Naive thymus-derived CD8-positive, alpha-beta T cell (primary cell): ENCODE results near the gene ST7. TPM values are rescaled to one million over a fixed set of nuclear protein-coding genes. Genes with fewer than 3 reads are reported as not detected.

Source experiments
- ATAC-seq, 2 donors: fragments of 150-1000 bp; cut with Tn5 transposase in 1 of 2; sonication (Bioruptor Pico), chemical (Tn5 transposase) in 1 of 2; 1 replicate in 1 of 2; 2 replicates in 1 of 2; pipeline ENCODE4 v1.10.0; 2021; ENCODE audit warnings: mild to moderate bottlenecking in 2 of 2, moderate library complexity in 2 of 2
- POLR2A ChIA-PET: fragments of 350-600 bp; sonication (Branson Sonifier 250); formaldehyde crosslinking; loops from one replicate; lab custom pipeline; 2021; ENCODE audit warnings: antibody characterized with exemption; lab: Charles Lee
- DNase-seq, 10 donors: peaks; one replicate each; pipeline versions ENCODE4 v3.0.0 to v3.0.0-alpha.2; 2020 to 2022
- H3K27ac Mint-ChIP-seq, 10 donors: one replicate each; pipeline ENCODE4 v1.8.0; 2020 to 2022; ENCODE audit warnings: mild to moderate bottlenecking in 10 of 10, mixed read lengths in 10 of 10, moderate library complexity in 4 of 10, inconsistent platforms in 1 of 10
- H3K27me3 Mint-ChIP-seq, 5 donors: one replicate each; pipeline ENCODE4 v1.8.0; 2021 to 2022; ENCODE audit warnings: mixed read lengths in 5 of 5
- H3K36me3 Mint-ChIP-seq, 3 donors: one replicate each; pipeline ENCODE4 v1.8.0; 2020 to 2022; ENCODE audit warnings: mixed read lengths in 3 of 3, mild to moderate bottlenecking in 2 of 3, inconsistent platforms in 1 of 3
- H3K4me1 Mint-ChIP-seq, 4 donors: one replicate each; pipeline ENCODE4 v1.8.0; 2021 to 2022; ENCODE audit warnings: mixed read lengths in 4 of 4
- H3K4me3 Mint-ChIP-seq, 10 donors: one replicate each; pipeline ENCODE4 v1.8.0; 2020 to 2022; ENCODE audit warnings: mild to moderate bottlenecking in 10 of 10, mixed read lengths in 10 of 10, moderate library complexity in 6 of 10, inconsistent platforms in 1 of 10
- H3K9me3 Mint-ChIP-seq, 9 donors: one replicate each; pipeline ENCODE4 v1.8.0; 2020 to 2022; ENCODE audit warnings: mixed read lengths in 9 of 9, mild to moderate bottlenecking in 3 of 9, inconsistent platforms in 1 of 9, moderate library complexity in 1 of 9
- polyA plus RNA-seq, 3 donors: library from polyadenylated mRNA; unstranded; fragments of 300-500 nt; fragmentation: Illumina TruSeq; gene quantifications; one replicate each; pipeline ENCODE4 v1.2.3, GENCODE V29; 2021
- total RNA-seq, 8 experiments: library from RNA in 2 of 8; stranded (reverse) in 2 of 8; gene quantifications; one replicate each; pipeline ENCODE4 v1.2.3 and lab custom pipeline; 2021 to 2026

The ST7 gene
- total and polyA plus RNA-seq, 5 experiments from 2014 or later: 1.3 to 5.3 (median 3.0) TPM

DNA sequence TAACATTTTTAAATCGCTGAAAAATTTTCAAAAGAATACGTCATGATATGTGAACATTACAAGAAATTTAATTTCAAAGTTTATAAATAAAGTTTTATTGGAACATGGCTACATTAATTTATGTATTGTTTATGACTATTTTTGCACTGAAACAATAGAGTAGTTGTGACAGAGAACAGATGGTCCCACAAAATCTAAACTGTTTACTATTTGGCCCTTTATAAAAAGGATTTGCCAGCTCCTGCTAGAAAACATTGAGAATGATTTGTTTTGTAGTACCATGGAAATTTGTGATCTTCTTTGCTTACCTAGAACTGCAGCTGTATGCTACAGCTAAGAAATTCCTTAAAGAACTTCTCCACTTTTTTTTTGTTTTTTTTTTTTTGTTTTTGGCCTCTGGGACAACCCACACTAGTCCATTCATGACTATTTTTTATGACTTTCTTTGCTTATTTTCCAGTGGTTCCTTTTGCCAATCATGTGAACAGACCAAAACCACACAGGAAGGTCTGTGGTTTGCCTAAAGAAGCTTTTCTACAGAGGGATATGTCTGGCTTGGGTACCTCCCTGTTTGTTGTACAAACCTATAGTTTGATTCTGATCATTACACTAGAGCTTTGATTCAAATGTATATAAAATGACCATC is 55.7 kb downstream of the ST7 start:
- POLR2A ChIA-PET: interaction anchor here (1.1 kb wide), 1 partner anchor 13 kb away, joined by 9 read pairs; no protein-coding TSS in a partner anchor
- ATAC-seq: peak; percentile 74 to 77

DNA sequence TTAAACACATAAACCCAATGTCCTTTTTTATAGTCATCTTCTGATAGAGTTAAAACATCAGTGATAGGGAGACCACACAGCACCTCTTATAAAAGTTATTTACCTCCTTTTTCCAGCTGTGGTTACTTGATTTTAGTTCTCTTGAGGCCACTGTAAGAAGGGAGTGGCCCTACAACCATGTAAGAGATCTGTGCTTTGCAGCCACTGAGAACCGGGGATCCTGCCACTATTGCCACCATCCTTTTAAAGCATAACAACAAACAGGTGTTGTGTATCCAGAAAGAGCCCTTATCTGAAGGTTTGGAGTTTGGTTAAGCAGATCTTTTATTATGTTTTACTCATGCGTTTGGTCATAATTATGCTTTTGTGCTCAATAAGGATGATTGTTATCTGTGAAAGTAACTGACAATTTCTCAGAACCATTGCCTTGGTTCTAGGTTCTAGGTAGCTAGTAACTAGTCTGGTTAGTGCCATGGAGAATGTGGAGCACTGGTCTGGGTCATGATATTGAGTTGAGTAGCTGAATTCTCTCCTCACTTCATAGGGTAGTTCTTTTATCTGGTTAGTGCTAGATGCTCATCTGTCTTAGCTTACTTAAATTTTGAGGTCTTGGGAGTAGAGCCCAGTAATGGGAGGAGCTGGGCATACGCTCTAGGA is 56.5 kb downstream of the ST7 start:
- Mint-ChIP-seq H3K4me3 (peak overlapping the region; percentile 34 to 83 (median 68)), H3K4me1 (peaks cover 33 to 61% (median 60%) of the 10 kb centered on the region in 4 donors), H3K9me3 (no peaks in the 10 kb centered on the region), H3K27ac (peak overlapping the region in 4 of 10 donors; percentile 17 to 71 (median 31)), H3K27me3 (peaks cover 0 to 10% (median 0%) of the 10 kb centered on the region in 5 donors), H3K36me3 (no peaks in the 10 kb centered on the region)
- DNase-seq (no peak), ATAC-seq (no peak)
- POLR2A ChIA-PET: interaction anchor here (1.1 kb wide), 1 partner anchor 14 kb away, joined by 9 read pairs; no protein-coding TSS in a partner anchor

More for the DNA sequence above, 55.7 kb downstream of the ST7 start:
- Mint-ChIP-seq H3K27ac (peak overlapping the region in 2 of 10 donors; percentile 2 to 43), H3K36me3 (no peaks in the 10 kb centered on the region), H3K9me3 (no peaks in the 10 kb centered on the region), H3K4me1 (peaks cover 33 to 60% (median 59%) of the 10 kb centered on the region in 4 donors), H3K4me3 (peak overlapping the region; percentile 34 to 83 (median 68)), H3K27me3 (peaks cover 0 to 10% (median 0%) of the 10 kb centered on the region in 5 donors)
- DNase-seq: peak in 6 of 10 donors; percentile 7 to 68 (median 38)

DNA sequence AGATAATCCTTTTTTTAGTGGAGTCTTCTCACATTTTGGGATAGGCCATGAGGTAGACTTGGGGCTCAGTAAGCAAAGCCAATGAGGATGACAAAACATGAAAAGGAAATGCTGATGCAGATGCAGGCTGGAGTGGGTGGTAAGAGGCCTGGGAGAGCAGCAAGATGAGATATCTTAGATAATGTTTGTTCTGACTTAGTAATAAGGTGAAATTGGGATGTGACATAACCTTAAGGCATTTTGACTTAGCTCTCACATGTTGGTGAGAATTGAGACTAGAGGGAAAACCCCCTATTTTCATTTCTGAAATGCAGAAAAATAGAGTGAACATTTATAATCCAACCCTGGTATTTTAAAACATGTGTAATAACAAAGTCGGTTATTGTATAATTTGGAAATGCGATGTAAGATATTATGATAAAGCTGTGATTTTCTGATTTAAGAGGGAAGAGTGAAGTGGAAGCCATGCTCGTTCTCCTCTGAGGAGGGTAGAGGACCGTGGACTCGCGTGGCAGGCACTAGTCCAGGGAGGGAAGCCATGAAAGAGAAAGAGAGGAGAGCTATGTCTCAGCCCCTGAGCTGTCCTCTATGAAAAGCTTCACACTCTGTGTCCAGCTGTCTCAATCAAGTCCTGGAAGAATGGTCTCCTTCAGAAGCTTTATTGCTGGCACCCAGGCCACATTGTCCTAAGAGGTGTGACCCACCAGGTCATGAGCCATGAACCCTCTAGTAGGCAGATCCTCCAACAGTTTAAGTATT is 57.3 kb downstream of the ST7 start:
- no peaks in the 10 kb centered on the region for H3K36me3 Mint-ChIP-seq
- H3K4me1 Mint-ChIP-seq: peaks cover 33 to 65% (median 62%) of the 10 kb centered on the region in 4 donors
- H3K27me3 Mint-ChIP-seq: peaks cover 0 to 10% (median 0%) of the 10 kb centered on the region in 5 donors
- H3K9me3 Mint-ChIP-seq: no peaks in the 10 kb centered on the region
- DNase-seq (no peak), ATAC-seq (no peak)
- POLR2A ChIA-PET: no interaction called here
- H3K27ac Mint-ChIP-seq: peak overlapping the region in 4 of 10 donors; percentile 15 to 68 (median 28)
- H3K4me3 Mint-ChIP-seq: peak overlapping the region in 8 of 10 donors; percentile 11 to 83 (median 70)

DNA sequence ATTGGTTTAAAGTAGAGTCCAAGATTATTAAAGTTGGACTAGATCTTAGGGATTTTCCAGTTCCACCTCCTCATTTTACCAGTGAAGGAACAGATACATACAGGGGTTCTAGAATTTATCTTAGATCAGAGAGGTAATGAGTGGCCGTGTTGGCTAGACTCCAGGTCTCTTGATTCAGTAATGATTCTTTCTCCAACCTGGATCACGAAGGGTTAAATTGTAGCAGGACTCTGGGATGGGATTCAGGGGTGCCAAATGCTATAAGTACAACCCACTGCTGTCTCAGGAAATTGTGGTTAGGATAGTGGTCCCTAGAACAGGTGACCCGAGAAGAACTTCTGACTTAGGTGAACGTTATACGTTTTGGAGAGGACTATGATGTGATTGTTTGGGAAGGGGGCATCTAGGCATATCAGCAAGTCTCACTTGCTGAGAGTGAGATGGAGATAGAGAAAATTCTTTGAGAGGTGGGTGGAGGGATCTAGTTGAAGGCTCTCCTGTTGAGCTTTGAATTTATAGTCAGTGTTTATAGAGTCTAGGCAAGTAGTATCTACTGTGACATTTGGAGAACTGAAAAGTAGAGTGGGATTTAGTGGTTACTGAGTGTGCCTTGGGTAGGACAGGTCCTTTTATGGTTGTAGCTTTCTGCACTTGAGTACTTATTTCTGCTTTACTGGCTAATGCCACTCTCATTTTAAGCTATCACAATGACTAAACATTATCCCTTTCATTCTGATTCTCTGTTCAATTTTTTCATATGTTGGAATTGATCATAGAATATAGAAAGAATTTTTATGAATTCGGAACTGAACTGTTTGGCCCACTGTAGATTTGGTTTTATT is 58.3 kb downstream of the ST7 start:
- DNase-seq: no peak
- peaks cover 30 to 61% (median 54%) of the 10 kb centered on the region in 4 donors for H3K4me1 Mint-ChIP-seq
- H3K27me3 Mint-ChIP-seq: peaks cover 0 to 10% (median 0%) of the 10 kb centered on the region in 5 donors
- POLR2A ChIA-PET: interaction anchor here (1.3 kb wide), 1 partner anchor 23 kb away, joined by 4 read pairs; no protein-coding TSS in a partner anchor
- no peaks in the 10 kb centered on the region for H3K36me3 Mint-ChIP-seq
- no peak for ATAC-seq
- no peaks in the 10 kb centered on the region for H3K9me3 Mint-ChIP-seq
- H3K4me3 Mint-ChIP-seq: no peak overlapping the region
- peak overlapping the region in 2 of 10 donors; percentile 11 to 34 for H3K27ac Mint-ChIP-seq

DNA sequence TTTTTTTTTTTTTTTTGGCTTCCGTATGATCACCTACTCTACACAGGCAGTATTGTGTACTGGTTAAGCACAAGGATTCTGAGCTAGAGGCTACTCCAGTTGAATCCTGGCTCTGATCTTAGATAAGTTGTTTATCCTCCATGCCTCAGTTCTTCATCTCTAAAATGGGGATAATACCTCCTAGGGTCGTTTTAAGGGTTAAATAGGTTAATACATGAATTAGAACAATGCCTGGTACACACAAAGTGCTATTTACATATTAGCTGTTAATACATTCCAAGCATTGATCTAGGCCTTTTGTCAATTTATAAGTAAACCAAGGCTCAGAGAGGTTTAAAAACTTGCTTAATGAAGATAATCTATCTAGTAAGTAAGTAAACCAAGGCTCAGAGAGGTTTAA is 59.0 kb downstream of the ST7 start:
- Mint-ChIP-seq H3K36me3 (no peaks in the 10 kb centered on the region), H3K4me1 (peaks cover 27 to 57% (median 49%) of the 10 kb centered on the region in 4 donors), H3K4me3 (no peak overlapping the region), H3K9me3 (no peaks in the 10 kb centered on the region), H3K27ac (no peak overlapping the region), H3K27me3 (peaks cover 0 to 10% (median 0%) of the 10 kb centered on the region in 5 donors)
- no peak for ATAC-seq
- no peak for DNase-seq
- POLR2A ChIA-PET: interaction anchor here (1.3 kb wide), 1 partner anchor 24 kb away, joined by 4 read pairs; no protein-coding TSS in a partner anchor

- Mint-ChIP-seq H3K36me3 (no peaks in the 10 kb centered on the region), H3K27me3 (peaks cover 0 to 10% (median 0%) of the 10 kb centered on the region in 5 donors), H3K27ac (no peak overlapping the region), H3K4me3 (no peak overlapping the region), H3K9me3 (no peaks in the 10 kb centered on the region), H3K4me1 (peaks cover 28 to 53% (median 45%) of the 10 kb centered on the region in 4 donors)
- POLR2A ChIA-PET: interaction anchor here (0.8 to 1.3 kb wide), 2 partner anchors 24 to 82 kb away, joined by 3 to 4 read pairs; no protein-coding TSS in a partner anchor
- peak in 3 of 10 donors; percentile 23 to 41 (median 27) for DNase-seq
- ATAC-seq: peak; percentile 37 to 41
Measured at GRCh38 chr7:117012696-117013095, 59.4 kb downstream of the ST7 start.

DNA sequence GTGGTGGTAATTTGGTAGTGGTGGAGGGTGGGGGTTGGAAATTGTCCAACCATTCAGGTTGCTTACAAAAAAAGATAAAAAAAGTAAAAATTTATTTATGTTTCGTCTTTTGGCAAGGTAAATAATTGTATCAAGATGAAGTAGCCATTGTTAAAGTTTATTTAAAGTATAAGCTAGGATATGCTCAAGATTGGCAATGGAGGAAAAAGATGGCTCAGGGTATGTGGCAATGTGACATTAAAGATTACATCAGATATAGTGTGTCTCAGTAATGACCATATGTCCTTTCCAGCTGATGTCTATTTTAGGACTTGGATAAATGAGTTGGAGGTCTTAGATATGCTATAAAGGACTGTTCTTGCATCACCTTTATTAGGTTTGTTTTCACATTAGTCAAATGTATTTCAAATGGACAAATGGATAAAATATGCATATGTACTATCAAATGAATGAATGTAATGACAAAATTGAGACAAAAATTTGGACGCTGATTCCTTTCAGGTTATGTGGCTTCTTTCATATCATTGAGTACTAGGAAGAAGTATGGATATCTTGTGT is 60.9 kb downstream of the ST7 start:
- H3K27ac Mint-ChIP-seq: no peak overlapping the region
- peaks cover 22 to 39% (median 32%) of the 10 kb centered on the region in 4 donors for H3K4me1 Mint-ChIP-seq
- POLR2A ChIA-PET: no interaction called here
- ATAC-seq: no peak
- H3K4me3 Mint-ChIP-seq: peak overlapping the region in 1 of 10 donors; percentile 16
- H3K36me3 Mint-ChIP-seq: no peaks in the 10 kb centered on the region
- DNase-seq: no peak
- H3K27me3 Mint-ChIP-seq: peaks cover 0 to 10% (median 0%) of the 10 kb centered on the region in 5 donors
- H3K9me3 Mint-ChIP-seq: no peaks in the 10 kb centered on the region

GRCh38 chr7:117014673-117015133 is 61.4 kb downstream of the ST7 start:
- DNase-seq: no peak
- peak in 1 of 2 donors; percentile 56 for ATAC-seq
- H3K9me3 Mint-ChIP-seq: no peaks in the 10 kb centered on the region
- POLR2A ChIA-PET: no interaction called here
- H3K27ac Mint-ChIP-seq: no peak overlapping the region
- no peaks in the 10 kb centered on the region for H3K36me3 Mint-ChIP-seq
- H3K27me3 Mint-ChIP-seq: peaks cover 0 to 10% (median 0%) of the 10 kb centered on the region in 5 donors
- peaks cover 20 to 34% (median 26%) of the 10 kb centered on the region in 4 donors for H3K4me1 Mint-ChIP-seq
- peak overlapping the region in 3 of 10 donors; percentile 16 to 30 (median 29) for H3K4me3 Mint-ChIP-seq

DNA sequence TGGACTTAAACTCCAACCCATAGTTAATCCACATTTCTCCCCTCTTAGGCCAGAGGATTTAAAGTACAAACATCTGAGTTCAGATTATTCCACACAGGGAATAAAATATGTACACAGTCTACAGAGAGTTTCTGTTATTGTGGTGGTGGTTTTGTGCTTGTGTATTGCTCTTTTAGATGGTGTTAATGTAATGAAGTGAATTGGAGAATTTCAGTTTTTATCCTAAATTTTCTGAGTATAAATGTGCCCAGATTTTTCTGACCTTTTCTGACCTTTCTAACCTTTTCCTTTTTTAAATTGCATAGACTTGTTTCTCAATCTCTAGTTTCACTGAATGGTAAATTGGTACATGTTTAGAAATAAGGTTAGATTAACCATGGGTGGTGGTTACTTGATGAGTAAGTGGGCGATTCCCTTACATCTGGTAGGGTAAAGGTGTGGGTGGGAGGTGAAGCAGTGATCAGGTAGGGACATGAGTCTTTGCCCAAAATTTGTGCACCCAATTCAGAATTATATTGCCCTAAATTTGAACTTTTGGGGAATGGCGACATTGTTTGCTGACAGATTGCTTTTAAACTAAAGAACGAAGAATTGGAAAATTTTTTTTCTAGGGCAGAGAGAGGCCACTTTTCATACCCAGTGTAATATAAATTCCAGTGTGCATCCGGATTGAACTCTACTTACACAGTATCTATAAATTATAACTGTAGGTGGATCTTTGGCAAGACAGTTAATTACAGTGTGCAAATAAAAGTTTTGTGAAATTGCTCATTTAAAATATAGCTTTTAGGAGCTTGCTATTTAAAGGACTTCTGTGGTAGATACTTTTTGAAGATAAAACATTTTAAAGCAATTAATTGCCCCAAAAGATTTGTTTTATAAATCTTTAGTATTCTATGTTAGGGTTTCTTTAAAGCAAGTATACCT is 62.2 kb downstream of the ST7 start:
- Mint-ChIP-seq H3K27me3 (peaks cover 0 to 4% (median 0%) of the 10 kb centered on the region in 5 donors), H3K36me3 (no peaks in the 10 kb centered on the region), H3K9me3 (no peaks in the 10 kb centered on the region), H3K4me3 (no peak overlapping the region), H3K4me1 (peaks cover 12 to 26% (median 18%) of the 10 kb centered on the region in 4 donors), H3K27ac (no peak overlapping the region)
- ATAC-seq (no peak), DNase-seq (no peak)
- POLR2A ChIA-PET: no interaction called here

DNA sequence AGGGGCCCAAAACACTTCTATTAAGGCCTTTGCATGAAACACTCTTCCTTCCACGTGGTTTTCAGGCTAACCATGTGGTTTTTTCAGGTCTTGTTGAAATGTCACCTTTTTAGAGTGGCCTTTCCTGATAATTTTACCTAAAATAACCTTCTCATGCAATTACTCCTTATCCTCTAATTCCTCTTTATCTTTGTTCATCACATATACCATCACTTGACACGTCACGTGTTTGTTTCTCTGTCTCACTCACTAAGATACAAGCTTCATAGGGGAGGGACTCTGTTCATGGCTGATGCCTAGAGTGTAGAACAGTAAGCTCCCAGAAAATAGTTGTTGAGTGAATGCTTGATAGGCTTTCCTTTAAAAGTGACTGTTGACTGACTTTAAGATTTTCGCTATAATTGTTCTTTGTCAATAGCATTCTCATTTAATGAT is 63.7 kb downstream of the ST7 start:
- no peak overlapping the region for H3K4me3 Mint-ChIP-seq
- peaks cover 0 to 11% (median 6%) of the 10 kb centered on the region in 4 donors for H3K4me1 Mint-ChIP-seq
- no peaks in the 10 kb centered on the region for H3K36me3 Mint-ChIP-seq
- no peak for ATAC-seq
- no peak for DNase-seq
- H3K27ac Mint-ChIP-seq: no peak overlapping the region
- H3K9me3 Mint-ChIP-seq: no peaks in the 10 kb centered on the region
- POLR2A ChIA-PET: no interaction called here
- no peaks in the 10 kb centered on the region for H3K27me3 Mint-ChIP-seq
